HG03575 (cell line): ENCODE data around the gene KLF1.

ENCODE experiments used
- ATAC-seq: cut with Tn5 transposase; IDR thresholded peaks from one replicate; pipeline ENCODE4 v1.9.1; 2021; ENCODE audit not compliant: unreplicated experiment, insufficient number of reproducible peaks, low FRiP score; ENCODE audit errors: extremely low read depth

The KLF1 gene

DNA sequence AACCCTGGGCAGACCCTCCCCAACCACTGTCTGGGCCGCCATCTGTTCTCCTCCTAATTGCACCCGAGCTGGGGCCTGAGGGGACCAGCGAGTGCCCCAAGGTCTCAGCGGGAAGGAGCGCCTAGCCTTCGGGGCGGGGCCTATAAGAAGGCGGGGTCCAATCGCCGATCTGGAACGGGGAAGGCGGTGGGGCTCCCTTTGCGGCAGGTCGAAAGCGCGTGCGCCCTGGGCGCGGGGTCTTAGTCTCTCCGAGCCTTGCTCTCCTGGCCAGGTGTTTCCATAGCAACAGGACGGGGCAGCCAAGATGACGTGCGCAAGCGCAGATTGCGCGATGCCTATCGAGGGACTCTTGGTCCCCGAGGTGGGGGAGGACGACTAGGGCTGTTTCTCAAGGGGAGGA is 45.9 kb downstream of the KLF1 start:
- ATAC-seq, result no peak

DNA sequence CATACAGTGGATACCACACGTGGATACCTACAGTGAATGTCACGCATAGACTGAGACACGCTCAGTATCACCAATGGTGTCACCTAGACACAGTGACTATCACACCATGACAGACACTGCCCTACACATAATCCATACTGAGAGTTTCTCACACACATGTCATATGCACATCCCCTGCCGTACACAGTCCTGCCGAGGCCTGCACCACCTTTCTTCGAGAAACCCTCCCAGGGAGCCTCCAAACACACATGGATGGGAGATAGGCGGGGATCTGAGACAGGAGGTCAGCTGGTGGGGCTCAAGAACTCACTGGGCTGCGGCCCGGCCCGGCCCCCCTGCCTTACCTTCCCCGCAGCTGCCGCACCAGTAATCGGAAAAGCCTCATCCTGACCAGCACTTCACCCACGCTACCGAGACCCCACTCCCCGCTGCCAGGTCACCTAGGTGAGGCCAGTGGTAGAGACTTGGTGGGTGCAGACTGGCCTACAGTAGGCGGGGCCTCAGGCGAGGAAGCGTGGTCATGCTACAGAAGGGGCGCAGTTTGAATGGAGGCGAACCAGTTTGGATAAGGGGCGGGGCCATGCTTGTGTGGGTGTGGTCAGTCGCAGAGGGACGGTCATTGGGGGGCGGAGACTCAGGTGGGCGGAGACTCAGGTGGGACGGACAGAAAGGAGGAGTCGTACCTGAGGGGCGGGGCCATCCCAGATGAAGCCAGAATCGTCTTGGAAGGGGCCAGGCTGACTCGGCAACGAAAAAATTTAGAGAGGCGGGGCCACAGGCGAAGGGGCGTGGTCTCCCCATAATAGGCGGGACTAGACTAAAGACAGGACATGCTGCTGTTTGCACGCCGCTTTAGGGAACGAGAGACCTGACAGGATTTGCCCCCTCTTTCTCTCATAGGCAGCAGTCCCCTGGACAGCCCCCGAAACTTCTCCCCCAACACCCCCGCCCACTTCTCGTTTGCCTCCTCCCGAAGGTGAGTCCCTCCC is 46.6 kb downstream of the KLF1 start:
- no peak for ATAC-seq

DNA sequence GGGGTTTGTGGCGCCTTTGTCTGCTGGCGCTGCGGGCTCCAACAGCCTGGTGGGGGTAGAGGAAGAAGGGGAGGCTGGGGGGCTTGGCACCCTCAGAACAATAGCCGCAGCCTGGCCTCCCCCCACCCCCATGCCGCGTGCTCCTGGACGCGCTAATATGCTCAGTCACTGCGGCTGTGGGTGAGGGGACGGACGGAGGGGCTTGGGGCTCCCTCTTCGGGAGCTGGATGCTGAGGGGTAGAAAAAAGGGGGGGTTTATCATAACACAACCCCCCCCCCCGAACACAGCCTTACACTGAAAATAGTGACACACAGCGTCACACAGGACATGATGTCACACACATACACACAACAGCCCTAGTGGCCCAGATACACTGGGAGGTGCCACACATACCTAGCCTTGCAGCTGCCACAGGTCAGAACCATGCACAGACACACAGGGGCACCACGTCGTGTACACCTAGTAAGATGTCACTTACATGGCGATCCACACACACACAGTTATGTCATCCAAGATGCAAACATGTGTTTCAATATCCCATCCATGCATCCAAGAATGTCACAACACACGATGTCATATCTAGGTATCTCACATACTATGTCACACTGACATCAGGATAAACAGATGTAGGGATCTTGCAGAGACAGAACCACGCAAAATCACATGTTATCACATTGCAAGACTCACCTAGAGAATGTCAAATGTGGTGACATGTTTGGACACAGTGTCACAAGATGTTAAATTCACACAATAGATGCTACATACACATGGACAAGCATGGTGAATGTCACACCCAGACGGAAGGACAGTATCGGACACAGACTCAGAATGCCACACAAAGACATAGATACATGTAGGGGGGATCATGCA is 47.9 kb downstream of the KLF1 start:
- no peak for ATAC-seq

DNA sequence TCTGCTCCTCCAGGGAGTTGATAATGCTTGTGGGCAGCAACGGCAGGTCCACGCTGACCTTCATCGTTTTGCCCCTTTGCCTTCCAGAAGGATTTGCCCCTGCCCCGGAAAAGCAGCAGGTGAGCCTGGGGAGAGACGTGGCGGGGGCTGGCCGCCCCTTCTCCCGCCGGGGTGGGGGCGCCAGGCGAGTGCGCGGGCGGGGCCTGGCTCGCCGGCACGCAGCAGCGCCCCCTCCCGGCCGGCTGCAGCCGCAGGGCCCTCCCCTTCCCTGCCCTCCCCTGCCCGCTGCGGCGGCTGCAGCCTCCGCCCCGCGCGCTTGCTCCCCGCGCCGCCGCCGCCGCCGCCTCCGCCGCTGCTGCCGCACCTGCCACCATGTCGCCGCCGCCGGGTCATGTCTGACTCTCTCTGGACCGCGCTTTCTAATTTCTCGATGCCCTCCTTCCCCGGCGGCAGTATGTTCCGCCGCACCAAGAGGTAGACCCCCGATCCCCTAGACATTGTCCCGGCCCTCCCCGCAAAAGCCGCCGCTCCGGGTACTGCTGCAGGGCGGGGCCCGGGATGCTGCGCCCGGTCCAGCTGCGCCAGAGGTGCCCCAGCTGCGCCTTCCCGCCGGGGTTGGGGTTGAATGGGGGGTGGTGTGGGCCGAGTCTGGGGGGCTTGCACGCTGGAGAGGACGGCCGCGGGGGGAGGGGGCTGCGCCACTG is 48.7 kb downstream of the KLF1 start, which contains the start of gene MAST1:
TSS of gene MAST1 (plus strand) at position 334 of the 704 bp plus-strand sequence. CDS start at position 392, 58 bp downstream.
- ATAC-seq, result no peak

DNA sequence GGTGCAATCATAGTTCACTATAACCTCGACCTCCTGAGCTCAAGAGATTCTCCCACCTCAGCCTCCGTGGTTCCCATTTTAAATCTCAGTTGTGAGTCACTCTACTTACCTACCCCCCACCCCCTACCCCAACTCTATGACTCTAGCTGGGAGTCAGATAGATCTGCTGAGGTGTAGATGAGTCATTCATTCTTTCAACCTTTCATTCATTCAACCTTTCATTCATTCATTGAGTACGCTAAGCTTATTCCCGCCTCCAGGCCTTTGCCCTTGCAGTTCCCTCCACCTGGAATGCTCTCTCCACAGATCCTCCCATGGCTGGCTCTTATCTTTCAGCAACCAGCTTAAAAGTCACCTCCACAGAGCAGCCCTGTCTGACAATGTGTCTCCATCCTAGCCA is 49.8 kb downstream of the KLF1 start:
- no peak for ATAC-seq

DNA sequence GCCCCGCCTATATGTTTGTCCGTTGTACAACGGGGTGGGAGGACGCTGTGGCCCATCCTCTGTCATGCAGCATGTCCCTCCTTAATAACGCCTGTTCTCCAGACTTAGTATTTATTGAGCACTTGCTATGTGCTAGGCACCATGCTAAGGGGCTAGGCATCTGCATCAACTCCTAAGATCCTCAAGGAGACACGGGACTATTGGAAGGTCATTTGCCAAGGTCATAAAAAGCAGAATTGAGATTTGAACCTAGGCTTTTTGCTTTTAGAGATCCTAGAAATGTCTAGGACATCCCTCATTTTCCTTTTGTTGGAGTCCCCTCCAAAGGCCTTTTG is 50.5 kb downstream of the KLF1 start:
- ATAC-seq, result no peak

DNA sequence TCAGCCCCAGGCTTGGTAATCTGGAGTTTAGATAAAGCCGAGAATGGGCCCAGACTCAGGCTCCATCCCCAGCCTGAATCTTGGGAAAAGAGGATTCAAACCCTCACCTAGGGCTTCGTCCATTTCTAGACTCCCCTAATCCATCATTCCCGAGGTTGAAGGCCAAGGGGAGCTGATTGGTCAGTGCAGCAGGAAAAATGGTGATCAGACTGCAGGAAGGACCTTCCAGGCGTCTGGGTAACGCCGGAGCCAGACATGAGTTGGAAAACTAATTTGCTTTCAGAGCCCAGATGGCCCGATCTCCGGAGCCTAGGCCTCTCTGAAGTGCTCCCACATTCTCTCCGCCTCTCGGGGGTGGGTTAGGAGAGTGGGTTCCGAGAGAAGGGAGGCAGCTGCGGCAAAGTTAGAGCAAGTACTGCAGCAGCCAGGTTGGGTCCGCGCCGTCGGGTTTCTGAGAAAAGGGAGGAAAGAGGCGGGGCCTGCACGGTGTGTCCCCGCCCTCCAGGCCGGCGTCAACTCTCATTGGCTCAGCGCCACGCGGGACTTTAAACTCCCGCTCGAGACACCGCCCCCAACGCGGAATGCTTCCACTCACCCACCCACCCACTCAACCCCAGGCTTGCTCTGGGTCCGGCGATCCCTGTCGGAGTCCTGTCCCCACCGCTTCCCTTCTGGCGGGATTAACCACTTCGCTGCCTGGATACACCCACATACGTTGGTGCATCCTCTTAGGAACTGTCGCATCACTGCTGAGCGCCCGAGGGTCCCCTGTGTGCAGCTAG is 51.8 kb downstream of the KLF1 start:
- ATAC-seq, result no peak

DNA sequence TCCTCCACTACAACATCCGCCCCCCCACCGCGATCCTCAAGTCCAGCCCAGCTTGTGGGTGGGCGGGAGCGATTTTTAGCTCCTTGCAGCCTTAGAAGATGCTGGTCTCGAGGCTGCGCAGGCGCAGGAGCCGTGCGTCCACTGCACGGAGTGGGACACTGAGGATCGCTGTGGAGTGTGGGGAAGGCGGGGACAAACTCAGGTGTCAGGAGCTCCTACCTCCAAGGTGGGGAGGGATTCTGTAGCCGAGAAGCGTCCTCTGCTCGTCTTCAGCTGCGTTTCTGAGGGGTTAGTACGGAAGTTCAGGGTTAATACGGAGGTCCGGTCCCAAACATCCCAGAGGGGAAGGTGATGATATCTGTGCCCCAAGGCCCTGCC is 52.4 kb downstream of the KLF1 start, which contains the start of gene RTBDN:
TSS of gene RTBDN (minus strand) at position 14 of the 378 bp plus-strand sequence. CDS start 4,600 bp downstream, outside the sequence.
- ATAC-seq, result no peak
